Naive thymus-derived CD4-positive, alpha-beta T cell (primary cell): ENCODE measurements around the gene SOX21. TPM values are rescaled to one million over a fixed set of nuclear protein-coding genes. Genes with fewer than 3 reads are reported as not detected.
A peak's percentile ranks its signal among the peaks of the same experiment; 100 is the strongest.

ENCODE experiments used
- ATAC-seq: fragments of 150-1000 bp; cut with Tn5 transposase; 2 replicates; pipeline ENCODE4 v1.10.0; 2021; ENCODE audit warnings: mild to moderate bottlenecking, moderate library complexity
- CTCF ChIA-PET: fragments of 350-600 bp; sonication (Branson Sonifier 250); formaldehyde crosslinking; loops from one replicate; lab custom pipeline; 2021; ENCODE audit warnings: antibody characterized with exemption; lab: Charles Lee
- POLR2A ChIA-PET: fragments of 350-600 bp; sonication (Branson Sonifier 250); formaldehyde crosslinking; loops from one replicate; lab custom pipeline; 2021; ENCODE audit warnings: antibody characterized with exemption, inconsistent platforms; lab: Charles Lee
- DNase-seq, 9 donors: peaks; one replicate each; pipeline versions ENCODE4 v3.0.0 to v3.0.0-alpha.2; 2020 to 2022; ENCODE audit warnings: mixed read lengths in 1 of 9
- H3K27ac ChIP-seq: one replicate; pipeline ENCODE4 v1.7.0; 2013; ENCODE audit warnings: mild to moderate bottlenecking, low read depth, low read length, moderate library complexity
- H3K27me3 ChIP-seq, 2 donors: one replicate each; pipeline ENCODE4 v1.7.0; 2013; ENCODE audit warnings: low read length in 2 of 2, mild to moderate bottlenecking in 2 of 2, moderate library complexity in 2 of 2; ENCODE audit not compliant: control insufficient read depth in 2 of 2, insufficient read depth in 2 of 2
- H3K36me3 ChIP-seq, 3 experiments: 1 replicate in 2 of 3; 2 replicates in 1 of 3; pipeline ENCODE4 v1.7.0; 2013; ENCODE audit warnings: low read length in 3 of 3, mild to moderate bottlenecking in 3 of 3, moderate library complexity in 1 of 3; ENCODE audit not compliant: insufficient read depth in 3 of 3, control insufficient read depth in 2 of 3
- H3K4me1 ChIP-seq, 2 donors: one replicate each; pipeline ENCODE4 v1.7.0; 2013; ENCODE audit warnings: low read length in 2 of 2, mild to moderate bottlenecking in 2 of 2, moderate library complexity in 1 of 2; ENCODE audit not compliant: control insufficient read depth in 2 of 2, insufficient read depth in 2 of 2
- H3K4me3 ChIP-seq: 2 replicates; pipeline ENCODE4 v1.7.0; 2013; ENCODE audit warnings: mild to moderate bottlenecking, low read length
- H3K9me3 ChIP-seq, 3 experiments: 1 replicate in 2 of 3; 2 replicates in 1 of 3; pipeline ENCODE4 v1.7.0; 2013; ENCODE audit warnings: low read length in 3 of 3; ENCODE audit not compliant: control insufficient read depth in 2 of 3
- H3K27ac Mint-ChIP-seq, 9 donors: one replicate each; pipeline ENCODE4 v1.8.0; 2020 to 2022; ENCODE audit warnings: mixed read lengths in 9 of 9, mild to moderate bottlenecking in 8 of 9, moderate library complexity in 5 of 9, inconsistent platforms in 2 of 9
- H3K27me3 Mint-ChIP-seq, 5 donors: one replicate each; pipeline ENCODE4 v1.8.0; 2021 to 2022; ENCODE audit warnings: mixed read lengths in 5 of 5, mild to moderate bottlenecking in 1 of 5
- H3K36me3 Mint-ChIP-seq, 5 donors: one replicate each; pipeline ENCODE4 v1.8.0; 2020 to 2022; ENCODE audit warnings: mixed read lengths in 5 of 5, mild to moderate bottlenecking in 3 of 5, inconsistent platforms in 1 of 5
- H3K4me1 Mint-ChIP-seq, 7 donors: one replicate each; pipeline ENCODE4 v1.8.0; 2020 to 2022; ENCODE audit warnings: mixed read lengths in 7 of 7, mild to moderate bottlenecking in 3 of 7, inconsistent platforms in 1 of 7
- H3K4me3 Mint-ChIP-seq, 10 donors: one replicate each; pipeline ENCODE4 v1.8.0; 2020 to 2022; ENCODE audit warnings: mild to moderate bottlenecking in 10 of 10, mixed read lengths in 10 of 10, moderate library complexity in 6 of 10, inconsistent platforms in 2 of 10
- H3K9me3 Mint-ChIP-seq, 11 donors: one replicate each; pipeline ENCODE4 v1.8.0; 2020 to 2022; ENCODE audit warnings: mixed read lengths in 11 of 11, mild to moderate bottlenecking in 4 of 11, inconsistent platforms in 1 of 11, moderate library complexity in 1 of 11
- intact Hi-C, 2 donors: fragments of 100-400 bp; cut with micrococcal nuclease; formaldehyde crosslinking; loops; one replicate each; pipeline ENCODE4 v1.15.1; 2023
- polyA plus RNA-seq, 2 donors: library from polyadenylated mRNA; unstranded; fragments of 300-500 nt; fragmentation: Illumina TruSeq; gene quantifications; one replicate each; pipeline ENCODE4 v1.2.3, GENCODE V29; 2021
- total RNA-seq, 6 experiments: library from RNA in 5 of 6; stranded (reverse) in 5 of 6; gene quantifications; 1 replicate in 5 of 6; 2 replicates in 1 of 6; pipeline ENCODE4 v1.2.3 and lab custom pipeline; 2021 to 2026

Gene SOX21
- not detected for total RNA-seq
- not detected for polyA plus RNA-seq
- total RNA-seq (lab: John Stamatoyannopoulos, UW) = not detected

- DNase-seq (no peak), ATAC-seq (peak; percentile 30)
- Mint-ChIP-seq H3K36me3 (peaks cover 0 to 9% (median 0%) of the 10 kb centered on the region in 5 donors), H3K27me3 (peaks cover 71 to 82% (median 75%) of the 10 kb centered on the region in 5 donors), H3K9me3 (peaks cover 0 to 28% (median 7%) of the 10 kb centered on the region in 11 donors), H3K27ac (peak within 1 kb of the TSS in 1 of 9 donors; percentile 42), H3K4me3 (peak within 1 kb of the TSS; percentile 57 to 81 (median 66)), H3K4me1 (peaks cover 6 to 45% (median 26%) of the 10 kb centered on the region in 7 donors)
- intact Hi-C loops = no loop called here
- H3K4me3 ChIP-seq = no peak within 1 kb of the TSS
- CTCF ChIA-PET = no interaction called here
- H3K9me3 ChIP-seq = peaks cover 0 to 5% (median 0%) of the 10 kb centered on the region in 3 experiments
- no peaks in the 10 kb centered on the region for H3K4me1 ChIP-seq
- no peaks in the 10 kb centered on the region for H3K36me3 ChIP-seq
- POLR2A ChIA-PET = no interaction called here
- H3K27me3 ChIP-seq = peaks cover 0 to 31% of the 10 kb centered on the region in 2 donors
- no peak within 1 kb of the TSS for H3K27ac ChIP-seq
Observed at GRCh38 chr13:94712287-94712811, at the start of gene SOX21. TSS of gene SOX21 (minus strand) at chr13:94712545. CDS start at chr13:94712049, 496 bp downstream.

- Histone ChIP-seq H3K9me3 (no peaks in the 10 kb centered on the region), H3K4me3 (no peak overlapping the region), H3K27ac (no peak overlapping the region), H3K27me3 (no peaks in the 10 kb centered on the region), H3K4me1 (no peaks in the 10 kb centered on the region), H3K36me3 (no peaks in the 10 kb centered on the region)
- intact Hi-C loops = no loop called here
- DNase-seq (no peak), ATAC-seq (no peak)
- POLR2A ChIA-PET = interaction anchor here (0.7 kb wide), 1 partner anchor 783 kb away, joined by 3 read pairs; no protein-coding TSS in a partner anchor
- Mint-ChIP-seq H3K4me3 (no peak overlapping the region), H3K9me3 (peaks cover 0 to 8% (median 2%) of the 10 kb centered on the region in 11 donors), H3K27me3 (peaks cover 12 to 58% (median 37%) of the 10 kb centered on the region in 5 donors), H3K27ac (no peak overlapping the region), H3K36me3 (peaks cover 0 to 3% (median 0%) of the 10 kb centered on the region in 5 donors), H3K4me1 (no peaks in the 10 kb centered on the region)
- CTCF ChIA-PET = interaction anchor here (0.6 kb wide), 1 partner anchor 86 kb away, joined by 5 read pairs; no protein-coding TSS in a partner anchor
Observed at GRCh38 chr13:94761407-94761806, 49.1 kb upstream of the SOX21 start.

GRCh38 chr13:94759120-94759728, 46.9 kb upstream of the SOX21 start:
- no peak overlapping the region for H3K27ac Mint-ChIP-seq

GRCh38 chr13:94758436-94758960, 46.2 kb upstream of the SOX21 start:
- no peaks in the 10 kb centered on the region for H3K27me3 ChIP-seq
- ATAC-seq (no peak), DNase-seq (no peak)
- Mint-ChIP-seq H3K9me3 (peaks cover 0 to 5% (median 0%) of the 10 kb centered on the region in 11 donors), H3K4me1 (no peaks in the 10 kb centered on the region), H3K36me3 (no peaks in the 10 kb centered on the region), H3K27me3 (peaks cover 14 to 59% (median 41%) of the 10 kb centered on the region in 5 donors), H3K4me3 (no peak overlapping the region), H3K27ac (no peak overlapping the region)
- no peaks in the 10 kb centered on the region for H3K9me3 ChIP-seq
- no peak overlapping the region for H3K4me3 ChIP-seq
- intact Hi-C loops = no loop called here
- H3K27ac ChIP-seq = no peak overlapping the region
- ChIA-PET CTCF (no interaction called here), POLR2A (no interaction called here)
- no peaks in the 10 kb centered on the region for H3K36me3 ChIP-seq
- no peaks in the 10 kb centered on the region for H3K4me1 ChIP-seq

More at GRCh38 chr13:94759120-94759728, 46.9 kb upstream of the SOX21 start:
- ATAC-seq = no peak
- POLR2A ChIA-PET = no interaction called here
- Histone ChIP-seq H3K36me3 (no peaks in the 10 kb centered on the region), H3K27ac (no peak overlapping the region), H3K4me1 (no peaks in the 10 kb centered on the region), H3K27me3 (no peaks in the 10 kb centered on the region), H3K9me3 (no peaks in the 10 kb centered on the region), H3K4me3 (no peak overlapping the region)
- no peaks in the 10 kb centered on the region for H3K4me1 Mint-ChIP-seq
- H3K9me3 Mint-ChIP-seq = peaks cover 0 to 5% (median 0%) of the 10 kb centered on the region in 11 donors
- CTCF ChIA-PET = no interaction called here
- DNase-seq = no peak
- H3K36me3 Mint-ChIP-seq = no peaks in the 10 kb centered on the region
- H3K4me3 Mint-ChIP-seq = no peak overlapping the region
- intact Hi-C loops = no loop called here
- H3K27me3 Mint-ChIP-seq = peaks cover 14 to 59% (median 41%) of the 10 kb centered on the region in 5 donors

- CTCF ChIA-PET = no interaction called here
- peaks cover 9 to 27% (median 20%) of the 10 kb centered on the region in 5 donors for H3K27me3 Mint-ChIP-seq
- H3K27ac Mint-ChIP-seq = no peak overlapping the region
- H3K36me3 ChIP-seq = no peaks in the 10 kb centered on the region
- H3K4me1 Mint-ChIP-seq = no peaks in the 10 kb centered on the region
- POLR2A ChIA-PET = no interaction called here
- no peaks in the 10 kb centered on the region for H3K36me3 Mint-ChIP-seq
- no peak overlapping the region for H3K4me3 Mint-ChIP-seq
- ATAC-seq = no peak
- no peak overlapping the region for H3K27ac ChIP-seq
- H3K9me3 Mint-ChIP-seq = peaks cover 0 to 2% (median 0%) of the 10 kb centered on the region in 11 donors
- no peaks in the 10 kb centered on the region for H3K27me3 ChIP-seq
- intact Hi-C loops = no loop called here
- no peaks in the 10 kb centered on the region for H3K9me3 ChIP-seq
- no peak for DNase-seq
- no peaks in the 10 kb centered on the region for H3K4me1 ChIP-seq
- H3K4me3 ChIP-seq = no peak overlapping the region
Observed at GRCh38 chr13:94753327-94753726, 41.0 kb upstream of the SOX21 start.

GRCh38 chr13:94749162-94749561, 36.8 kb upstream of the SOX21 start:
- no peak for ATAC-seq
- CTCF ChIA-PET = no interaction called here
- H3K27ac Mint-ChIP-seq = no peak overlapping the region
- POLR2A ChIA-PET = interaction anchor here (0.8 kb wide), 1 partner anchor 61 kb away, joined by 5 read pairs; no protein-coding TSS in a partner anchor
- DNase-seq = no peak
- Histone ChIP-seq H3K27ac (no peak overlapping the region), H3K4me1 (no peaks in the 10 kb centered on the region), H3K9me3 (no peaks in the 10 kb centered on the region), H3K27me3 (no peaks in the 10 kb centered on the region), H3K4me3 (no peak overlapping the region), H3K36me3 (no peaks in the 10 kb centered on the region)
- H3K4me3 Mint-ChIP-seq = no peak overlapping the region
- peaks cover 0 to 2% (median 0%) of the 10 kb centered on the region in 11 donors for H3K9me3 Mint-ChIP-seq
- H3K36me3 Mint-ChIP-seq = no peaks in the 10 kb centered on the region
- H3K4me1 Mint-ChIP-seq = no peaks in the 10 kb centered on the region
- H3K27me3 Mint-ChIP-seq = peaks cover 8 to 37% (median 24%) of the 10 kb centered on the region in 5 donors
- intact Hi-C loops = no loop called here
